Suprapubic skin (tissue), 4 donors: Measurements from ENCODE around the gene LRRC38. TPM values are rescaled to one million over a fixed set of nuclear protein-coding genes. Genes with fewer than 3 reads are reported as not detected.

ENCODE experiments used
- DNase-seq, 2 donors: peaks; one replicate each; pipeline ENCODE4 v3.0.0-alpha.2; 2019; ENCODE audit warnings: low spot score in 2 of 2
- H3K27ac ChIP-seq: fragments of 200-600 bp; sonication (generic); one replicate; pipeline ENCODE4 v1.5.1; 2019
- H3K27me3 ChIP-seq: fragments of 200-600 bp; sonication (generic); one replicate; pipeline ENCODE4 v1.5.1; 2019
- H3K36me3 ChIP-seq: fragments of 200-600 bp; sonication (generic); one replicate; pipeline ENCODE4 v1.5.1; 2019
- H3K4me1 ChIP-seq: fragments of 200-600 bp; sonication (generic); one replicate; pipeline ENCODE4 v1.5.1; 2019
- H3K4me3 ChIP-seq: fragments of 200-600 bp; sonication (generic); one replicate; pipeline ENCODE4 v1.5.1; 2019; ENCODE audit warnings: mild to moderate bottlenecking
- H3K9me3 ChIP-seq: fragments of 200-600 bp; sonication (generic); one replicate; pipeline ENCODE4 v1.5.1; 2019
- EP300 ChIP-seq: sonication (generic); formaldehyde crosslinking; IDR thresholded peaks from one replicate; pipeline ENCODE4 v1.6.1; 2017; ENCODE audit warnings: antibody characterized with exemption
- POLR2A ChIP-seq, 2 donors: fragments of 450-650 bp; IDR thresholded peaks; one replicate each; pipeline ENCODE4 v1.6.1; 2017; ENCODE audit warnings: antibody characterized with exemption in 2 of 2, mild to moderate bottlenecking in 2 of 2, moderate library complexity in 2 of 2
- POLR2AphosphoS5 ChIP-seq, 3 donors: sonication (generic); formaldehyde crosslinking; IDR thresholded peaks; one replicate each; pipeline ENCODE4 v1.6.1; 2017; ENCODE audit warnings: antibody characterized with exemption in 3 of 3
- WGBS: methylation state at CpG from one replicate; pipeline ENCODE4 v1.1.5; 2018; 5-methylcytosine and 5-hydroxymethylcytosine counted together
- total RNA-seq, 4 donors: library from RNA; depleted of rRNA; stranded (reverse); fragments of >200 nt; gene quantifications; one replicate each; pipeline ENCODE4 v1.1.0, GENCODE V29; 2016
- TF ChIP-seq, protein P1 (sequence below), 2 donors: fragments of 200-600 bp in 1 of 2; fragments of 450-650 bp in 1 of 2; sonication (generic) in 1 of 2; IDR thresholded peaks; one replicate each; pipeline ENCODE4 v1.5.1; 2016 to 2019; ENCODE audit warnings: antibody characterized with exemption in 2 of 2, mild to moderate bottlenecking in 1 of 2, moderate library complexity in 1 of 2

LRRC38 gene
- total RNA-seq, 4 donors from 2014 or later = 0.45 to 6.3 (median 3.1) TPM

DNA sequence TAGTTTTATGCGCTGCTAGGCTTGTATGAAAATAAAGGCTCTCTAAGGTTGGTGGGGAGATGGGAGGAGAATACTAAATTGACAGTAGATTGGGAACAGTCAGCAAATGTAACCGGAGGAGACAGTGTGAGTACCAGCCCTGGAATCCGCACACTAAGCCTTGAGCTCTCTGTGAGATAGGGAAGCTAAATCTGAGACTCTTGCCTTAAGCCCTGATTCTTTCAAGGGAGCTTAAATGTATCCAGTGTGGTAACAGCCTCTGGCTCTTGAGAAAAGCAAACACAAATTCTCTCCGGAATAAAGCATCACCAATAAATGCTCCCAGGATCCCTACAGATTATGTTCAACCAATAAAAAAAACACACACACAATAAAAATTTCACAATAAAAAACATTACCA lies 36.9 kb upstream of the LRRC38 start:
- Histone ChIP-seq H3K4me3 (no peak overlapping the region), H3K36me3 (no peaks in the 10 kb centered on the region), H3K27ac (no peak overlapping the region), H3K9me3 (no peaks in the 10 kb centered on the region), H3K27me3 (no peaks in the 10 kb centered on the region), H3K4me1 (no peaks in the 10 kb centered on the region)
- no peak for TF ChIP-seq POLR2AphosphoS5 (IDR thresholded peaks at IDR 0.05)
- TF ChIP-seq EP300 = no peak
- no peak for TF ChIP-seq POLR2A (IDR thresholded peaks at IDR 0.05)
- TF ChIP-seq, protein P1, sequence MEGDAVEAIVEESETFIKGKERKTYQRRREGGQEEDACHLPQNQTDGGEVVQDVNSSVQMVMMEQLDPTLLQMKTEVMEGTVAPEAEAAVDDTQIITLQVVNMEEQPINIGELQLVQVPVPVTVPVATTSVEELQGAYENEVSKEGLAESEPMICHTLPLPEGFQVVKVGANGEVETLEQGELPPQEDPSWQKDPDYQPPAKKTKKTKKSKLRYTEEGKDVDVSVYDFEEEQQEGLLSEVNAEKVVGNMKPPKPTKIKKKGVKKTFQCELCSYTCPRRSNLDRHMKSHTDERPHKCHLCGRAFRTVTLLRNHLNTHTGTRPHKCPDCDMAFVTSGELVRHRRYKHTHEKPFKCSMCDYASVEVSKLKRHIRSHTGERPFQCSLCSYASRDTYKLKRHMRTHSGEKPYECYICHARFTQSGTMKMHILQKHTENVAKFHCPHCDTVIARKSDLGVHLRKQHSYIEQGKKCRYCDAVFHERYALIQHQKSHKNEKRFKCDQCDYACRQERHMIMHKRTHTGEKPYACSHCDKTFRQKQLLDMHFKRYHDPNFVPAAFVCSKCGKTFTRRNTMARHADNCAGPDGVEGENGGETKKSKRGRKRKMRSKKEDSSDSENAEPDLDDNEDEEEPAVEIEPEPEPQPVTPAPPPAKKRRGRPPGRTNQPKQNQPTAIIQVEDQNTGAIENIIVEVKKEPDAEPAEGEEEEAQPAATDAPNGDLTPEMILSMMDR (IDR thresholded peaks at IDR 0.05) = no peak
- no peak for DNase-seq
- WGBS = 60% methylated on average over 4 of the region's 4 CpGs

DNA sequence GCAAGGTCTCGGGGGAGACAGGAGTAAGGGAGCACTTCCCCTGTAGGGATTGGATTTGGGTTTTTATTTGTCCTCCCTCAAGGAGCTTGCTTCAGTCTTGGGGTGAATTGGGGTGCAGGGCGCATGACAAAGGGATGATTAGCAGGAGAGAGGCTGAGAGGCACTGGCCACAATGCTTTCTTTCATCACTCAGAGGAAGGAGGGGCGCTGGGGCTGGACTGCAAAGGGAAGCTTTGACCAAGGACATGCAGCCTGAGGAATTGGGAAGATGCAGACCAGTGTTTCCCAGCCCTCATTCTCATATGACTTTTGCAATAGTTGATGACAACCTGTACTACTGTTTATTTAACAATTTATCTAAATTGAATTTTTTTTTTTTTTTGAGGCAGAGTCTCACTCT lies 35.7 kb upstream of the LRRC38 start:
- Histone ChIP-seq H3K4me1 (no peaks in the 10 kb centered on the region), H3K9me3 (no peaks in the 10 kb centered on the region), H3K27ac (no peak overlapping the region), H3K36me3 (no peaks in the 10 kb centered on the region), H3K27me3 (no peaks in the 10 kb centered on the region), H3K4me3 (no peak overlapping the region)
- TF ChIP-seq POLR2A (IDR thresholded peaks at IDR 0.05) (no peak), POLR2AphosphoS5 (IDR thresholded peaks at IDR 0.05) (no peak), EP300 (no peak)
- TF ChIP-seq, protein P1 (IDR thresholded peaks at IDR 0.05) = no peak
- 77% methylated on average over 3 of the region's 3 CpGs for WGBS
- DNase-seq = no peak

DNA sequence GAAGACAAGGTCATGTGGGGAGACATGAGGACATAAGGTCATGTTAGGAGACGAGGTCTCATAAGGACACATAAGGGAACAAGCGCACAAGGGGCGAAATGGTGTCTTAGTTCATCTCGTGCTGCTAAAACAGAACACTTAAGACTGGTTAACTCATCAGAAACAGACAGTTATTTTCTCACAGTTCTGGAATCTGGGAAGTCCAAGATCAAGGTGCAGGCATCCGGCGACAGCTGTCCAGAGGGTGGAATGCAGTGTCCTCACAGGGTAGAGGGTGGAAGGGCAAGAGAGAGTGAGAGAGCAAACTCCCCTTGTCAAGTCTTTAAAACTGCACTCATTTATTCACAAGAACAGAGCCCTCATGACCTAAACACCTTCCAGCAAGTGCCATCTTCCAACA lies 35.2 kb upstream of the LRRC38 start:
- 86% methylated on average over 6 of the region's 6 CpGs for WGBS
- Histone ChIP-seq H3K27me3 (no peaks in the 10 kb centered on the region), H3K4me3 (no peak overlapping the region)

DNA sequence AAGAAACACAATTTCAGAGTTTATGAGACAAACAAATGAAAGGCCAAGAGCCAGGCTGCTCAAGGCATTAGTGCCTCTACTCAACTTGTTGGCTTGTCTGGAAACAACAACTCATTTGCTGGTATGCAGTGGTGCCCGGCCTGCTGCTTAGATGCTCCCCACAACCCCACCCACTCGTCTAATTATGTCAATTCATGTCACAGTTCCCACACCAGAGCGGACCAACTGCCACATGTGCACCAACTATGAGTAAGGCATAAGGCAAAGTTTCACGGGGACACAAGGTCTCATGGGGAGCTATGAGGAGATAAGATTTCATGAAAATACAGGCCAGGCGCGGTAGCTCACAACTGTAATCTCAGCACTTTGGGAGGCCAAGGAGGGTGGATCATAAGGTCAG lies 34.5 kb upstream of the LRRC38 start:
- DNase-seq = no peak
- TF ChIP-seq POLR2AphosphoS5 (IDR thresholded peaks at IDR 0.05) = no peak
- TF ChIP-seq POLR2A (IDR thresholded peaks at IDR 0.05) = no peak
- TF ChIP-seq EP300 = no peak
- TF ChIP-seq, protein P1 (IDR thresholded peaks at IDR 0.05) = no peak
- H3K4me1 ChIP-seq = no peaks in the 10 kb centered on the region
- H3K27me3 ChIP-seq = no peaks in the 10 kb centered on the region
- WGBS = 86% methylated on average over 6 of the region's 6 CpGs
- no peak overlapping the region for H3K27ac ChIP-seq
- H3K4me3 ChIP-seq = no peak overlapping the region
- H3K36me3 ChIP-seq = no peaks in the 10 kb centered on the region
- no peaks in the 10 kb centered on the region for H3K9me3 ChIP-seq

More for the DNA sequence above, 35.2 kb upstream of the LRRC38 start:
- Histone ChIP-seq H3K9me3 (no peaks in the 10 kb centered on the region), H3K27ac (no peak overlapping the region), H3K36me3 (no peaks in the 10 kb centered on the region), H3K4me1 (no peaks in the 10 kb centered on the region)
- TF ChIP-seq POLR2AphosphoS5 (IDR thresholded peaks at IDR 0.05) (no peak), EP300 (no peak), POLR2A (IDR thresholded peaks at IDR 0.05) (no peak)
- TF ChIP-seq, protein P1 (IDR thresholded peaks at IDR 0.05) = no peak
- DNase-seq = no peak

DNA sequence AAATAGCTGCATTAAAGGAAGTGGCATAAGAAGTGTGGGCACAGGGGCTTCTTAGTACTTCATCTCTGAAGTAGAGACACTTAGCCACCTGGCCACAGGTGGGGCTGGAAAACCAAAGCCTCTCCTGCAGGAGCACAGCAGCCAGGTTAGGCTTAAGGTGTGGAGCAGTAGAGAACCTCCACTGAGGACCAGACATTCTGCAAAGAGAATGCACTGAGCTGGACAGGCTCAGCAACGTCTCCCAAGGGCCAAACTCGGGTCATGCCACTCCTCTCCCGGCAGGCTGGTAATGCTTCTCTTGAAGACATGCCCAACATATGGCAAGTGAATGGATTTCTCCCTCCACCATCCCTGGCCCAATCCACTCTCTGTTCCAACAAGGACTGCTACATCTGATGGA lies 33.0 kb upstream of the LRRC38 start:
- peak in 1 of 2 donors; percentile 53 for DNase-seq
- no peaks in the 10 kb centered on the region for H3K27me3 ChIP-seq
- TF ChIP-seq EP300 (no peak), POLR2A (IDR thresholded peaks at IDR 0.05) (no peak), POLR2AphosphoS5 (IDR thresholded peaks at IDR 0.05) (no peak)
- TF ChIP-seq, protein P1 (IDR thresholded peaks at IDR 0.05) = no peak

More for the DNA sequence above, 33.0 kb upstream of the LRRC38 start:
- H3K9me3 ChIP-seq = no peaks in the 10 kb centered on the region
- H3K36me3 ChIP-seq = no peaks in the 10 kb centered on the region
- WGBS = 32% methylated on average over 3 of the region's 3 CpGs
- peaks cover 2% of the 10 kb centered on the region for H3K4me1 ChIP-seq
- H3K4me3 ChIP-seq = no peak overlapping the region
- no peak overlapping the region for H3K27ac ChIP-seq
